Tibial nerve (tissue), 3 donors: Measurements from ENCODE around the gene WDR49.

Experiments
- CTCF ChIP-seq, 5 experiments: fragments of 200-600 bp in 3 of 5; fragments of 450-650 bp in 2 of 5; sonication (generic) in 3 of 5; IDR thresholded peaks; one replicate each; pipeline ENCODE4 v1.5.1; 2016 to 2019; ENCODE audit warnings: antibody characterized with exemption in 5 of 5, mild to moderate bottlenecking in 3 of 5, moderate library complexity in 2 of 5
- POLR2A ChIP-seq, 2 donors: fragments of 450-650 bp; IDR thresholded peaks; one replicate each; pipeline ENCODE4 v1.6.1; 2017; ENCODE audit warnings: antibody characterized with exemption in 2 of 2, mild to moderate bottlenecking in 2 of 2, moderate library complexity in 2 of 2

- TF ChIP-seq CTCF (IDR thresholded peaks at IDR 0.05): no peak
- no peak for TF ChIP-seq POLR2A (IDR thresholded peaks at IDR 0.05)
These were observed 88.3 kb downstream of the WDR49 start for GRCh38 chr3:167565489-167565888.
